Gastroesophageal sphincter (tissue), 4 donors: ENCODE measurements around the gene PSTPIP1. TPM values are rescaled to one million over a fixed set of nuclear protein-coding genes. Genes with fewer than 3 reads are reported as not detected.

ENCODE experiments used
- ATAC-seq: fragments of 150-250 bp; one replicate; pipeline ENCODE4 v1.9.1; 2016; ENCODE audit warnings: mild to moderate bottlenecking, moderate library complexity
- H3K27ac ChIP-seq, 4 donors: fragments of 200-600 bp; sonication (generic) in 3 of 4; 1 replicate in 3 of 4; 2 replicates in 1 of 4; pipeline ENCODE4 v1.5.1; 2016 to 2019
- H3K27me3 ChIP-seq: fragments of 200-600 bp; sonication (generic); one replicate; pipeline ENCODE4 v1.5.1; 2019
- H3K36me3 ChIP-seq, 2 donors: fragments of 200-600 bp; sonication (generic); one replicate each; pipeline ENCODE4 v1.5.1; 2019; ENCODE audit warnings: control low read depth in 1 of 2
- H3K4me1 ChIP-seq, 3 donors: fragments of 200-600 bp; sonication (generic); 1 replicate in 2 of 3; 2 replicates in 1 of 3; pipeline ENCODE4 v1.5.1; 2016 to 2019; ENCODE audit warnings: control low read depth in 2 of 3
- H3K4me3 ChIP-seq, 2 donors: fragments of 200-600 bp; sonication (generic); one replicate each; pipeline ENCODE4 v1.5.1; 2019; ENCODE audit warnings: mild to moderate bottlenecking in 1 of 2, moderate library complexity in 1 of 2
- H3K9me3 ChIP-seq, 3 donors: fragments of 200-600 bp; sonication (generic); one replicate each; pipeline ENCODE4 v1.5.1; 2017 to 2019; ENCODE audit warnings: control low read depth in 2 of 3
- EP300 ChIP-seq: sonication (generic); formaldehyde crosslinking; IDR thresholded peaks from one replicate; pipeline ENCODE4 v1.6.1; 2017; ENCODE audit warnings: antibody characterized with exemption, mild to moderate bottlenecking
- POLR2A ChIP-seq, 2 donors: fragments of 450-650 bp; IDR thresholded peaks; one replicate each; pipeline ENCODE4 v1.6.1; 2017; ENCODE audit warnings: antibody characterized with exemption in 2 of 2, mild to moderate bottlenecking in 2 of 2, moderate library complexity in 1 of 2
- POLR2AphosphoS5 ChIP-seq: sonication (generic); formaldehyde crosslinking; IDR thresholded peaks from one replicate; pipeline ENCODE4 v1.6.1; 2017; ENCODE audit warnings: antibody characterized with exemption
- WGBS, 2 donors: methylation state at CpG; one replicate each; pipeline ENCODE4 v1.1.5; 2018; ENCODE audit warnings: low coverage in 1 of 2; 5-methylcytosine and 5-hydroxymethylcytosine counted together
- total RNA-seq, 4 donors: library from RNA; depleted of rRNA; stranded (reverse); fragments of >200 nt; gene quantifications; one replicate each; pipeline ENCODE4 v1.1.0, GENCODE V29; 2016
- TF ChIP-seq, protein P1 (sequence below), 4 experiments: fragments of 200-600 bp in 2 of 4; fragments of 450-650 bp in 2 of 4; sonication (generic) in 1 of 4; IDR thresholded peaks; one replicate each; pipeline ENCODE4 v1.5.1; 2017 to 2019; ENCODE audit warnings: antibody characterized with exemption in 4 of 4, mild to moderate bottlenecking in 2 of 4, moderate library complexity in 2 of 4

PSTPIP1 gene
- total RNA-seq, 4 donors from 2014 or later = 7.1 to 18.2 (median 9.0) TPM

- H3K4me1 ChIP-seq = peaks cover 0 to 19% (median 4%) of the 10 kb centered on the region in 3 donors
- H3K9me3 ChIP-seq = no peaks in the 10 kb centered on the region
- no peak overlapping the region for H3K27ac ChIP-seq
- H3K4me3 ChIP-seq = no peak overlapping the region
- no peaks in the 10 kb centered on the region for H3K27me3 ChIP-seq
- no peak for ATAC-seq
- 83 to 92% methylated on average over 4 to 7 of the region's 7 CpGs for WGBS, 2 donors
- peaks cover 3 to 70% of the 10 kb centered on the region in 2 donors for H3K36me3 ChIP-seq
- TF ChIP-seq, protein P1, sequence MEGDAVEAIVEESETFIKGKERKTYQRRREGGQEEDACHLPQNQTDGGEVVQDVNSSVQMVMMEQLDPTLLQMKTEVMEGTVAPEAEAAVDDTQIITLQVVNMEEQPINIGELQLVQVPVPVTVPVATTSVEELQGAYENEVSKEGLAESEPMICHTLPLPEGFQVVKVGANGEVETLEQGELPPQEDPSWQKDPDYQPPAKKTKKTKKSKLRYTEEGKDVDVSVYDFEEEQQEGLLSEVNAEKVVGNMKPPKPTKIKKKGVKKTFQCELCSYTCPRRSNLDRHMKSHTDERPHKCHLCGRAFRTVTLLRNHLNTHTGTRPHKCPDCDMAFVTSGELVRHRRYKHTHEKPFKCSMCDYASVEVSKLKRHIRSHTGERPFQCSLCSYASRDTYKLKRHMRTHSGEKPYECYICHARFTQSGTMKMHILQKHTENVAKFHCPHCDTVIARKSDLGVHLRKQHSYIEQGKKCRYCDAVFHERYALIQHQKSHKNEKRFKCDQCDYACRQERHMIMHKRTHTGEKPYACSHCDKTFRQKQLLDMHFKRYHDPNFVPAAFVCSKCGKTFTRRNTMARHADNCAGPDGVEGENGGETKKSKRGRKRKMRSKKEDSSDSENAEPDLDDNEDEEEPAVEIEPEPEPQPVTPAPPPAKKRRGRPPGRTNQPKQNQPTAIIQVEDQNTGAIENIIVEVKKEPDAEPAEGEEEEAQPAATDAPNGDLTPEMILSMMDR (IDR thresholded peaks at IDR 0.05) = no peak
- TF ChIP-seq POLR2AphosphoS5 (no peak), POLR2A (IDR thresholded peaks at IDR 0.05) (no peak)
Observed at GRCh38 chr15:77046704-77047412, 51.9 kb downstream of the PSTPIP1 start.

GRCh38 chr15:77048135-77048876 lies 53.4 kb downstream of the PSTPIP1 start:
- ATAC-seq = no peak
- Histone ChIP-seq H3K27ac (no peak overlapping the region), H3K9me3 (no peaks in the 10 kb centered on the region), H3K4me3 (no peak overlapping the region), H3K4me1 (peaks cover 0 to 19% (median 4%) of the 10 kb centered on the region in 3 donors), H3K36me3 (peaks cover 0 to 69% of the 10 kb centered on the region in 2 donors), H3K27me3 (no peaks in the 10 kb centered on the region)
- no peak for TF ChIP-seq POLR2A (IDR thresholded peaks at IDR 0.05)
- no peak for TF ChIP-seq EP300
- TF ChIP-seq, protein P1 (IDR thresholded peaks at IDR 0.05) = no peak
- no peak for TF ChIP-seq POLR2AphosphoS5
- 92 to 94% methylated on average over 1 of the region's 1 CpG for WGBS, 2 donors

- no peak for ATAC-seq
- 50 to 57% methylated on average over 2 of the region's 2 CpGs for WGBS, 2 donors
Observed at GRCh38 chr15:77052556-77052955, 57.6 kb downstream of the PSTPIP1 start.

DNA sequence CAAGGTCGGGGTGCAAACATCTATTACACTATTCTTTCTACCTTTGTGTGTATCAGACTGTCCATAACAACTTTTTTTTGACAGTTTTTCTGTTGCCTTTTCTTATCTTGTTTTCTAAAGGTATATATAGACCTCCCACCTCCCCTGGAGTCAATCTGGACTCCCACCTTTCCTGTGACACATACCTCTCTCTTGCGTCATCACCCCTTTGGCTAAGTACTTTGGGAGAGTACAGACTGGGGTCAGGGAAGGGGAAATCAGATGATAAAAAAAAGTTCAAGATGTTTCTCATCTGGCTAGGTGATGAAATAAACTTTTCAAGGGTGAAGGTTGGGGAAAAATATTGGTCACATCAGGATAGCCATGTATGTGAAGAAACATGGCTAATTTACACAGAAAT lies 58.8 kb downstream of the PSTPIP1 start:
- no peak for TF ChIP-seq EP300
- TF ChIP-seq, protein P1 (IDR thresholded peaks at IDR 0.05) = no peak
- WGBS, 2 donors = 95 to 100% methylated on average over 1 of the region's 2 CpGs
- ATAC-seq = no peak
- Histone ChIP-seq H3K9me3 (no peaks in the 10 kb centered on the region), H3K27ac (no peak overlapping the region), H3K4me3 (no peak overlapping the region), H3K4me1 (peaks cover 0 to 13% (median 0%) of the 10 kb centered on the region in 3 donors), H3K36me3 (peaks cover 0 to 32% of the 10 kb centered on the region in 2 donors), H3K27me3 (no peaks in the 10 kb centered on the region)

More at GRCh38 chr15:77052556-77052955, 57.6 kb downstream of the PSTPIP1 start:
- TF ChIP-seq POLR2A (IDR thresholded peaks at IDR 0.05) = no peak
- Histone ChIP-seq H3K9me3 (no peaks in the 10 kb centered on the region), H3K4me3 (no peak overlapping the region), H3K27ac (no peak overlapping the region), H3K27me3 (no peaks in the 10 kb centered on the region), H3K36me3 (peaks cover 0 to 33% of the 10 kb centered on the region in 2 donors), H3K4me1 (peaks cover 0 to 12% (median 0%) of the 10 kb centered on the region in 3 donors)

- H3K4me3 ChIP-seq = no peak overlapping the region
- H3K36me3 ChIP-seq = peaks cover 0 to 17% of the 10 kb centered on the region in 2 donors
- 100% methylated on average over 1 of the region's 1 CpG for WGBS, 2 donors
- peaks cover 15 to 47% (median 15%) of the 10 kb centered on the region in 3 donors for H3K4me1 ChIP-seq
- TF ChIP-seq POLR2A (IDR thresholded peaks at IDR 0.05) = no peak
- no peak for TF ChIP-seq POLR2AphosphoS5
- TF ChIP-seq, protein P1 (IDR thresholded peaks at IDR 0.05) = no peak
- TF ChIP-seq EP300 = no peak
- H3K9me3 ChIP-seq = no peaks in the 10 kb centered on the region
- H3K27me3 ChIP-seq = no peaks in the 10 kb centered on the region
- ATAC-seq = no peak
- H3K27ac ChIP-seq = no peak overlapping the region
Observed at GRCh38 chr15:77057072-77057471, 62.1 kb downstream of the PSTPIP1 start.
